Right ventricle myocardium inferior (tissue), 1 donor: ENCODE results near the gene GTF2A1. TPM values are rescaled to one million over a fixed set of nuclear protein-coding genes. Genes with fewer than 3 reads are reported as not detected.

Source experiments
- ATAC-seq: fragments of 200-7000 bp; cut with Tn5 transposase; one replicate; pipeline ENCODE4 v1.9.1; 2020; ENCODE audit warnings: mild to moderate bottlenecking, moderate library complexity
- DNase-seq: peaks from one replicate; pipeline ENCODE4 v3.0.0; 2021; ENCODE audit errors: missing footprints
- intact Hi-C: fragments of 100-400 bp; cut with DNase I; formaldehyde crosslinking; loops from one replicate; pipeline ENCODE4 v1.11.0; 2022
- total RNA-seq: library from RNA; stranded (reverse); fragmentation: NEBNext Ultra II Directional; extraction: Animal tissue kit (Norgen Biotek cat#: 25700); gene quantifications from one replicate; pipeline ENCODE4 v1.2.1, GENCODE V29; 2021
- donor health status: DM: no; HTN: yes; CAD: no; lungs with severe emphysema.

Gene GTF2A1
- total RNA-seq, 1 donor from 2014 or later: 17.3 TPM

- ATAC-seq (no peak), DNase-seq (no peak)
- intact Hi-C loops: no loop called here
These were observed 63.3 kb downstream of the GTF2A1 start for GRCh38 chr14:81157431-81157830.

DNA sequence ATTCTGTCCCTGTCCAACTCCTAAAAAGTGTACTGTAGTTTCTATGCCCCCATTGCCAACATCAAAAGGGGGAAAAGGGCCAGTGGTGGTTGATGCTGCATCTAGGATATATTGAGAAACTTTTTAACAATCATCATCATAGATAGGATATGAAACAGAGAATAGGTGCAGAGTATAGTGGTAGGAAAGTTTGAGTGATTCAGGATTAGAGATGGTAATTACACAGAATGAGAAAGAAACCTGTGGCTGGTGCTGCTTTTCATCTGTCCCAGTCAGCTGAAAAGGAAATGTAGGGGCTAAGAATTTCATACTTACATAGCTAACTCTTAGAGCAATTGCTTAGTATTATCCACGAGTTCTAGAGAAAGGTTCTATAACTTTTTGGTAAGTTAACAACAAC is 67.6 kb downstream of the GTF2A1 start:
- ATAC-seq (no peak), DNase-seq (no peak)
- intact Hi-C loops: no loop called here

GRCh38 chr14:81148635-81149034 is 72.1 kb downstream of the GTF2A1 start:
- DNase-seq (no peak), ATAC-seq (no peak)
- intact Hi-C loops: no loop called here

DNA sequence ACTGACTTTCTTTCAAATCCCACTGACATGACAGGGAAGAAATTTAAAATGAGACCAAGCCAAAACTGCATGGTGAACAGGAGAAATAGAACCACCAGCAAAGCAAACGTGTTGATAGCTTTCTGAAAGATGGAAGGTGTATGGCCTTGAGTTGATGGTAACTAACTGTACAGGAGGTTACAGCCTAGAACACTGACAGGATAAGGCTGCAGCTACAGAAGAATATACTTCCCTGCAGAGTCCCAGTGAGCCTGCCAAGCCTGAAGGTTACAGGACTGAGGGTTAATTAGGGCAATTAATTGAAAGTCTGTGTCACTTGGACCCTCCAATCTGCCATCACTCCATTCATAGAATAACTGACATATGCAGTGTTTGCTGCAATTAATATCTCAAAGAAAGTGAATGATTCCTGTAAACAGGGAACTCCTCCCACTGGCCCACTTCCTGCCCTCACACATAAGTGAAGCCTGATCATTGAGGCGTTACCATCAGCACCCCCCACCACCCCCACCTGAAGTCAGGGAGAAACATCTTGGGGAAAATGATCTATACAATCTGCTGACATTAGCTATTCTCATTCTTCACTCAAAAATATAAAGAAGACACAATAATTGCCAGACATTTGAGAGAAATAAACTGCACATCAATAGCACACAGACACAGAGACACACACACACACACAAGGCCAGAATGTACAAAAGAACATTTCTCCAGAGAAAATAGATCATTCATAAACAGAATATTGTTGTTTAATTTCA is 73.4 kb downstream of the GTF2A1 start:
- intact Hi-C loops: no loop called here
- DNase-seq: no peak

DNA sequence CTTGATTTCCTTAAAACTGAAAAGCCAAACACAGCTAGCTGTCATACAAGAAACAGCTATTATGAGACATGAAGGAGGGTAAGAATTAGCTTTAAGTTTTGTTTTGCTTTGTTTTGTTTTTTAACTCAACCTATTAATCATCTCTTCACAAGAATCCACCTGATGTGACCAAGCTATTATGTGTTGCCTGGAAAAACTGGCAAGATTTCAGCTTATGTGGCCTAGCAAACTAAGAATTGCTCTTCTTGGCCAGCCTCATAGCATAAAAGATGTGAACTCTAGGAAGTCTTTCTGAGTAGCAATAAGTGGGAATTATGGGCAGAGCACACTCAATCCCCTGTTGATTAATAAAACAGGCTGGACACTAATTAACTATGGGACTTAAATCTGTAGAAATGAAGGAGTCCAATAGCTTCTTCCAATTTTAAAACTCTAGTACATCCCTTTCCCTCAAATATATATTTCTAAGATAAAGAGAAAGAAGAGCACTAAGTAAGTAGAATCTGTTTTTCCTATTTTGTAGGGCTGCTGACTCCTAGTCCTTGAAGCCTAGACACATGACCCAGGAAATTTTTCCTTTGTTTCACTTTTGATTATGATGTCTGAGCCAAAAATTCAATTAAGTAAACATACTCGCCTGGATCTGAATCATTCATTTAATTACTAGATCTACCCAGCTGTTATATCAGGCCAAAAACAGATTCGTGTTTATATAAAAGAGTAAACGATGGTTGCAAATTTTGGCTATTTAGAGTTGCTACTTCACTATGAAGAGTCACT is 75.7 kb downstream of the GTF2A1 start:
- no peak for ATAC-seq
- DNase-seq: no peak
- intact Hi-C loops: no loop called here

More for the DNA sequence above, 73.4 kb downstream of the GTF2A1 start:
- no peak for ATAC-seq

DNA sequence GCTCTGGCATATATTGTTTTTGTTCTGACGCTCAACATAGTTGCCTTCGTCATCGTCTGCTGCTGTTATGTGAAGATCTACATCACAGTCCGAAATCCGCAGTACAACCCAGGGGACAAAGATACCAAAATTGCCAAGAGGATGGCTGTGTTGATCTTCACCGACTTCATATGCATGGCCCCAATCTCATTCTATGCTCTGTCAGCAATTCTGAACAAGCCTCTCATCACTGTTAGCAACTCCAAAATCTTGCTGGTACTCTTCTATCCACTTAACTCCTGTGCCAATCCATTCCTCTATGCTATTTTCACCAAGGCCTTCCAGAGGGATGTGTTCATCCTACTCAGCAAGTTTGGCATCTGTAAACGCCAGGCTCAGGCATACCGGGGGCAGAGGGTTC is 77.0 kb downstream of the GTF2A1 start:
- intact Hi-C loops: no loop called here
- DNase-seq: no peak
- ATAC-seq: no peak

- ATAC-seq: no peak
- intact Hi-C loops: no loop called here
- no peak for DNase-seq
These were observed 79.3 kb downstream of the GTF2A1 start for GRCh38 chr14:81141426-81141825.

DNA sequence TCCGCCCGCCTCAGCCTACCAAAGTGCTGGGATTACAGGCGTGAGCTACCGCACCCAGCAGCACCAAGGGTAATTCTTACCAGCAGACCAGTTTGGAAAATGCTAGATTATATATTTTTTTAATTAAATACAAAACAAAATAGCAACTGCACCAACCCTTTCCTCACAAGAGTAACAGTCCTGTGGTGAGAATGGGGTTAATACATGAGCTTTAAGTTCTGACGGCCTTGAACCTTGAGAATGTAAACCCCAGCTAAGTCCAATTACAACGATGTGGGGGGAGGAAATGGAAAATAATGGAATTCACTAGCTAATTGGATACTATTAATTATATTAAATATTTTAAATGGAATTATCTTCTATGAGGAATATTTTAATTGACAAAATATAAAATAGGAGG is 82.3 kb downstream of the GTF2A1 start:
- ATAC-seq (no peak), DNase-seq (no peak)
- intact Hi-C loops: no loop called here

GRCh38 chr14:81137316-81137715 is 83.4 kb downstream of the GTF2A1 start:
- no peak for ATAC-seq
- intact Hi-C loops: no loop called here
- DNase-seq: no peak

DNA sequence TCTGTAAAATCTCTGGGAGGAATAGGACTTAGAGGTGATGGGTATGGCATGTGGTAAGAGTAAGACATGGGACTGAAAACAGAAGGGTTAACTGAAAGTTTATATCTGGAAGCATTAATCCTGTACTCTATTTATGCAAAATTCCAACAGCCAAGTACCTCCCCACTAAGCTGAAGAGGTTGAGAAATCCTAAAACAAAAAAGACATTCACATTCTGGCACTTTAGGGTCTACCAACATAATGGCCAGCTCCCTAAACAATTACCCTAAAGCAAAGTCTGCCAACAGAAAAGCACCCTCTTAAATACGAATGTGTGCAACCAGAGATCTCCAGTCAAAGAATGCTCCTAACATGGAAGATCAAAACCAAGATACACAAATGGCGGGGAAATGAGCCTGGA is 87.4 kb downstream of the GTF2A1 start:
- intact Hi-C loops: no loop called here
- no peak for ATAC-seq
- DNase-seq: no peak

DNA sequence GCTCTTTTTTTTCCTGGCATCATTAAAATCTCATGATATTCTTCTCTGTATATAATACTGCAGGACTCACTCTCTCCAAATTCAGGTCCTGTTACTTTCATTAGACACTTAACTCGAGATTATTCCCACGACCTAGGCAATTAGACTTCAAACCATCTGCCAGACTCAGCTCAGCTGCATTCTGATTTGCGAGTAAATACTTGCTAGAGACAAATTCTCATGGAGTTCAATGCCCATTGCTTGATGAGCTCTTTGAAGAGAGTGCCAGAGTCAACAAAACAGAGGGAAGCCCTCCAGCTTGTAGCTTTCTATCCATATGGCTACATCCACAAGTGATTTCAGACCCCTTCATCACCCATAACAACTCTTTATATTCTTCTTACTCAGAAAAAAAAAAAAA is 88.3 kb downstream of the GTF2A1 start:
- DNase-seq (no peak), ATAC-seq (no peak)
- intact Hi-C loops: no loop called here

GRCh38 chr14:81129242-81129641 is 91.5 kb downstream of the GTF2A1 start:
- no peak for DNase-seq
- no peak for ATAC-seq
- intact Hi-C loops: no loop called here

GRCh38 chr14:81127785-81128184 is 93.0 kb downstream of the GTF2A1 start:
- ATAC-seq: no peak
- DNase-seq: no peak
- intact Hi-C loops: no loop called here

GRCh38 chr14:81125536-81125935 is 95.2 kb downstream of the GTF2A1 start:
- no peak for ATAC-seq
- DNase-seq: no peak
- intact Hi-C loops: no loop called here

Other genes starting within 250 kb of the GTF2A1 start
- gene STON2, start 179.4 kb upstream of the GTF2A1 start, total RNA-seq: 12.8 TPM